Fibroblast of lung (primary cell): ENCODE results near the gene INTS12. TPM values are rescaled to one million over a fixed set of nuclear protein-coding genes. Genes with fewer than 3 reads are reported as not detected.

Experiments used
- DNase-seq, 2 donors: peaks; one replicate each; pipeline versions ENCODE4 v3.0.0 to v3.0.0-alpha.2; 2010; ENCODE audit warnings: low read depth in 2 of 2
- H2AFZ ChIP-seq: 2 replicates; pipeline ENCODE4 v1.5.1; 2012; ENCODE audit warnings: low read length, control low read depth, inconsistent platforms
- H3K27ac ChIP-seq: 2 replicates; pipeline ENCODE4 v1.5.1; 2011; ENCODE audit warnings: low read length, control low read depth; ENCODE audit not compliant: insufficient read depth
- H3K27me3 ChIP-seq: 2 replicates; pipeline ENCODE4 v1.5.1; 2011; ENCODE audit warnings: mild to moderate bottlenecking, low read length; ENCODE audit not compliant: control insufficient read depth, insufficient read depth
- H3K36me3 ChIP-seq: 2 replicates; pipeline ENCODE4 v1.5.1; 2011; ENCODE audit warnings: low read length; ENCODE audit not compliant: control insufficient read depth, insufficient read depth
- H3K4me1 ChIP-seq: 2 replicates; pipeline ENCODE4 v1.5.1; 2011; ENCODE audit warnings: low read length; ENCODE audit not compliant: control insufficient read depth, insufficient read depth; ENCODE audit errors: extremely low read depth
- H3K4me2 ChIP-seq: 2 replicates; pipeline ENCODE4 v1.5.1; 2011; ENCODE audit warnings: low read length, control low read depth; ENCODE audit not compliant: insufficient read depth; ENCODE audit errors: extremely low read depth
- H3K4me3 ChIP-seq, 4 experiments: fragments of 200-600 bp in 1 of 4; sonication (generic) in 1 of 4; replicated peaks in 1 of 4; 2 replicates each; pipeline ENCODE4 v1.5.1; 2011 to 2016; ENCODE audit warnings: low read length in 4 of 4, low read depth in 3 of 4, mild to moderate bottlenecking in 3 of 4, control low read depth in 2 of 4, inconsistent platforms in 1 of 4, mixed read lengths in 1 of 4; ENCODE audit not compliant: insufficient read depth in 1 of 4; ENCODE audit errors: control extremely low read depth in 1 of 4
- H3K79me2 ChIP-seq: 2 replicates; pipeline ENCODE4 v1.5.1; 2012; ENCODE audit warnings: mild to moderate bottlenecking, low read length, inconsistent platforms; ENCODE audit not compliant: control insufficient read depth, insufficient read depth
- H3K9ac ChIP-seq: 2 replicates; pipeline ENCODE4 v1.5.1; 2011; ENCODE audit warnings: mild to moderate bottlenecking, low read length, control low read depth; ENCODE audit not compliant: insufficient read depth
- H3K9me3 ChIP-seq: 2 replicates; pipeline ENCODE4 v1.5.1; 2012; ENCODE audit warnings: low read depth, low read length; ENCODE audit not compliant: control insufficient read depth, insufficient read depth
- H4K20me1 ChIP-seq: 2 replicates; pipeline ENCODE4 v1.5.1; 2011; ENCODE audit warnings: low read length; ENCODE audit not compliant: control insufficient read depth, insufficient read depth; ENCODE audit errors: extremely low read depth
- EZH2 ChIP-seq: IDR thresholded peaks from 2 replicates; pipeline ENCODE4 v1.5.1; 2012; ENCODE audit warnings: low read length, control low read depth, mild to moderate bottlenecking; ENCODE audit errors: missing control alignments
- polyA plus RNA-seq, 2 donors: library from polyadenylated mRNA; depleted of rRNA in 1 of 2; stranded (reverse) in 1 of 2; unstranded in 1 of 2; fragments of >200 nt; gene quantifications; 2 replicates each; pipeline ENCODE4 v1.2.1, GENCODE V29; 2011 to 2012; ENCODE audit warnings: missing spikeins in 1 of 2
- total RNA-seq: library from RNA; depleted of rRNA; stranded (reverse); fragments of >200 nt; gene quantifications from 2 replicates; pipeline ENCODE4 v1.2.1, GENCODE V29; 2014
- TF ChIP-seq, protein P1 (sequence below), 2 donors: IDR thresholded peaks in 1 of 2; conservative IDR thresholded peaks in 1 of 2; 1 replicate in 1 of 2; 2 replicates in 1 of 2; pipeline ENCODE4 v1.5.1; 2011 to 2012; ENCODE audit warnings: low read length in 2 of 2, control low read depth in 1 of 2, inconsistent platforms in 1 of 2, low read depth in 1 of 2, mild to moderate bottlenecking in 1 of 2

The INTS12 gene
- total and polyA plus RNA-seq, 2 donors (not counting 1 experiment from before 2014, with no cell fraction given) = 24.9 to 37.7 TPM

DNA sequence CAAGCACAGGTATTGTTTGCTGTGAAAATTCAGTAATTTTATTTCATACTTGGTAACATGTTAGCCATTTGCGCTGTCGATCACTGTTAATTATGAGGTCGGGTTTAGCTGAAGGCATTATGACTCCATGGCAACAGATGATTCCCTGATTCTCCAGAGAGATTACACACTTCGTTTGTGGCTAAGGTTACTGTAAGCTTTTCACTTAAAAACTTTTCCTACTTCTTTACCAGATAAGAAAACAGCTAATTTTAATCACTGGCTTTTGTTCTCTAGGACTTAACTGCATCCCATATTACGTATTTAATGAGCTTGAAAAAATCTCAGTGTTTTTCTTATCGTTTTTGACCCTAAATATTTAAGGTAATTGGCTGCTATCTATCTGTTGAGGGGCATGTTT is 2.2 kb upstream of the INTS12 start:
- Histone ChIP-seq H3K36me3 (no peaks in the 10 kb centered on the region), H2AFZ (peak overlapping the region; percentile 41), H3K4me1 (peaks cover 7% of the 10 kb centered on the region), H3K27me3 (no peaks in the 10 kb centered on the region), H3K9ac (no peak overlapping the region), H3K4me3 (peak overlapping the region in 1 of 4 experiments; percentile 30), H3K79me2 (peaks cover 46% of the 10 kb centered on the region), H3K9me3 (no peaks in the 10 kb centered on the region), H3K4me2 (no peak overlapping the region), H4K20me1 (no peaks in the 10 kb centered on the region), H3K27ac (no peak overlapping the region)
- peak; percentile 2 to 17 for DNase-seq
- TF ChIP-seq, protein P1, sequence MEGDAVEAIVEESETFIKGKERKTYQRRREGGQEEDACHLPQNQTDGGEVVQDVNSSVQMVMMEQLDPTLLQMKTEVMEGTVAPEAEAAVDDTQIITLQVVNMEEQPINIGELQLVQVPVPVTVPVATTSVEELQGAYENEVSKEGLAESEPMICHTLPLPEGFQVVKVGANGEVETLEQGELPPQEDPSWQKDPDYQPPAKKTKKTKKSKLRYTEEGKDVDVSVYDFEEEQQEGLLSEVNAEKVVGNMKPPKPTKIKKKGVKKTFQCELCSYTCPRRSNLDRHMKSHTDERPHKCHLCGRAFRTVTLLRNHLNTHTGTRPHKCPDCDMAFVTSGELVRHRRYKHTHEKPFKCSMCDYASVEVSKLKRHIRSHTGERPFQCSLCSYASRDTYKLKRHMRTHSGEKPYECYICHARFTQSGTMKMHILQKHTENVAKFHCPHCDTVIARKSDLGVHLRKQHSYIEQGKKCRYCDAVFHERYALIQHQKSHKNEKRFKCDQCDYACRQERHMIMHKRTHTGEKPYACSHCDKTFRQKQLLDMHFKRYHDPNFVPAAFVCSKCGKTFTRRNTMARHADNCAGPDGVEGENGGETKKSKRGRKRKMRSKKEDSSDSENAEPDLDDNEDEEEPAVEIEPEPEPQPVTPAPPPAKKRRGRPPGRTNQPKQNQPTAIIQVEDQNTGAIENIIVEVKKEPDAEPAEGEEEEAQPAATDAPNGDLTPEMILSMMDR (conservative IDR thresholded peaks at IDR 0.05 in 1 of 2, IDR thresholded peaks at IDR 0.05 in 1 of 2; ENCODE audit: low read depth in 1 of 2, low read length in 2 of 2) = no peak
- TF ChIP-seq EZH2 = no peak

DNA sequence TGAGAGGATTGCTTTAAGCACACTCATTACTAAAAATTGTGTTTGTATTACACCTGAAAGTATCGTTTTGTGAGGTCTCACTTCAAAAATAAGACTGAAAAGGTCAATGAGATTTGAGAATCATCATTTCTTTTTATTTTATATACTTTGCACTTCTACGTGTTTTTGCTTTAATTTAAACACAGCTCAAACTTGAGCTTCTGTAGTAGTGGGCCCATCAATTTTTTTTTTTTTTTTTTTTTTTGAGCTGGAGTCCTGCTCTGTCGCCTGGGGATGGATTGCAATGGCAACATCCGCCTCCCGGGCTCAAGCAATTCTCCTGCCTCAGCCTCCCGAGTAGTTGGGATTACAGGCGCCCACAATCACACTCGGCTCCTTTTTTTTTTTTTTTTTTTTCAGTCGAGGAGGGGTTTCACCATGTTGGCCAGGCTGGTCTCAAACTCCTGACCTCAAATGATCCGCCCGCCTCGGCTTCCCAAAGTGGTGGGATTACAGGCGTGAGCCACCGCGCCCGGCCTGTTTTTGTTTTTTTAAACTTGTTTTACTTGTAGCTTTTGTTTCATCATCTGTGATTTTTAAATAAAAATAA is 1.6 kb upstream of the INTS12 start:
- peak overlapping the region in 3 of 4 experiments; percentile 75 to 94 (median 93) for H3K4me3 ChIP-seq
- no peaks in the 10 kb centered on the region for H3K9me3 ChIP-seq

DNA sequence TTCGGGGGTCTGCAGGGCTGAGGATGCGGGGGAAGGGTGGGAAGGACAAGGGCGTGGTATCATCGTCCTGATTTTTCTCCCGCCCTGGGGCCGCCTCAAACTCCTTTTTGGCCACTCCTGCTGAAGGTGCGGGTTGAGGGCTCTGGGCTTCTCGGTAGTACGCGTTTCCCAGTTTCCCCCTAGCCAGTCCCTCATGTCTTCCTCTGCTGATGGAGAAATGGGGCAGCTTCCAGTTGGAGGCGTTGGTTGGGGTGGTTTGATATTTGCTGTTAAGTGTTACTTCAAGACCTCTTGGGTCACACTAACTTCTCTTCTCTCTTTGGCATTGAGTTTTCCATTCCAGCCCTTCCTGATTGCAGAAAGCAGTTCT is 577 bp upstream of the INTS12 start:
- H3K9ac ChIP-seq = peak overlapping the region; percentile 81
- no peaks in the 10 kb centered on the region for H3K27me3 ChIP-seq
- H3K4me3 ChIP-seq = peak overlapping the region; percentile 75 to 94 (median 86)
- peak; percentile 17 to 21 for DNase-seq
- H3K4me1 ChIP-seq = peaks cover 5% of the 10 kb centered on the region
- peaks cover 55% of the 10 kb centered on the region for H3K79me2 ChIP-seq
- no peak for TF ChIP-seq EZH2
- TF ChIP-seq, protein P1 (conservative IDR thresholded peaks at IDR 0.05 in 1 of 2, IDR thresholded peaks at IDR 0.05 in 1 of 2; ENCODE audit: low read depth in 1 of 2, low read length in 2 of 2) = no peak
- H3K4me2 ChIP-seq = peak overlapping the region; percentile 64
- peak overlapping the region; percentile 68 for H3K27ac ChIP-seq
- H4K20me1 ChIP-seq = no peaks in the 10 kb centered on the region
- H3K9me3 ChIP-seq = no peaks in the 10 kb centered on the region
- no peaks in the 10 kb centered on the region for H3K36me3 ChIP-seq
- H2AFZ ChIP-seq = peak overlapping the region; percentile 89

More for the DNA sequence above, 1.6 kb upstream of the INTS12 start:
- no peak for DNase-seq
- Histone ChIP-seq H3K4me1 (peaks cover 7% of the 10 kb centered on the region), H3K27ac (no peak overlapping the region), H3K9ac (no peak overlapping the region), H2AFZ (no peak overlapping the region), H3K79me2 (peaks cover 49% of the 10 kb centered on the region), H4K20me1 (no peaks in the 10 kb centered on the region), H3K36me3 (no peaks in the 10 kb centered on the region), H3K4me2 (peak overlapping the region; percentile 64), H3K27me3 (no peaks in the 10 kb centered on the region)
- TF ChIP-seq, protein P1 (conservative IDR thresholded peaks at IDR 0.05 in 1 of 2, IDR thresholded peaks at IDR 0.05 in 1 of 2; ENCODE audit: low read depth in 1 of 2, low read length in 2 of 2) = no peak
- TF ChIP-seq EZH2 = no peak
